ENCODE results near the gene VSIR. TPM values are rescaled to one million over a fixed set of nuclear protein-coding genes. Genes with fewer than 3 reads are reported as not detected.

Gene VSIR
- total and polyA plus RNA-seq, 9 of the 15 experiments (the other 6 are each of a cell fraction or from before 2014, with no cell fraction given): 0.14 to 20.5 (median 9.3) TPM

DNA sequence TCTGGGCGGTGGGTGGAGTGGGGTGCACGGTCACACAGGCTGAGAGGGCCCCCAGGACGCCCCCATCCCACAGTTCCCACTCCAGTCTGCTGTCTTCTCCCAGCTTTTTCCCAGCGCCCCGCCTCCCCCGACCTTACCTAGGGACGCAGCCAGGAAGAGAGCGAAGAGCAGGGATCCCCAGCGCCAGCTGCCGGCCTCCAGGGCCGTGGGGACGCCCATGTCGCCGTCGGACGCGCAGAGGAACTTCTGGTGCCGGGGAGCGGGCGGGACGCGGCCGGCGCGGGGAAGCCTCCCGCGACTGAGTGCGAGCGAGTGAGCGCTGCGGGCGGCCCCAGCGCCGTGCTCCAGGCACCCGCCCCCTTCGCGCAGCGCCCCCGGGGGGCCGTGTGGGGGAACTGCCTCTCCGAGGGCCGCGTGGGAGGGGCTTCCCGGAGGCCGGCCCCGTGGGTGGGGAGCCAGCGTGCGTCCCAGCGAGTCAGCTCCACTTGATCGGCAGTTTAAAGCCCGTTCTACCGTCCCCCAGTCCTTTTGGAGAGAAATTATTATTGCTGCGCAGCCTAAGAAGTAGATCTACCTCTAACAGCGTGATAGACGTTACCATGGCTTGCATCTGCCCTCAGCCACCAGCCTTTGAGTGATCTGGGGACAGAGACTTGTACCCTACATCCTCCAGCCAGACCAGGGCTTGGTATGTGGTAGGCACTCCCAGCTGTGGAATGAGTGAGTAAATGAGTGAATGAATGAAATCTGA lies at the start of gene VSIR (continued):
- TF ChIP-seq HMGXB4 (CRISPR knock-in tag; IDR thresholded peaks at IDR 0.05): 0 out of 2 replicates have a peak, but pooled peaks have one; percentile 83
- no peak for TF ChIP-seq ZBTB40 (IDR thresholded peaks at IDR 0.05)
- no peak for TF ChIP-seq ZBTB40 (CRISPR knock-in tag; IDR thresholded peaks at IDR 0.05)
- peak; percentile 7 for TF ChIP-seq SETDB1 (IDR thresholded peaks at IDR 0.05; ENCODE audit: low read length)
- 0 out of 2 replicates have a peak, but pooled peaks have one; percentile 61 for TF ChIP-seq GTF2F1 (IDR thresholded peaks at IDR 0.05; ENCODE audit: low read depth, low read length)
- TF ChIP-seq, protein P1, sequence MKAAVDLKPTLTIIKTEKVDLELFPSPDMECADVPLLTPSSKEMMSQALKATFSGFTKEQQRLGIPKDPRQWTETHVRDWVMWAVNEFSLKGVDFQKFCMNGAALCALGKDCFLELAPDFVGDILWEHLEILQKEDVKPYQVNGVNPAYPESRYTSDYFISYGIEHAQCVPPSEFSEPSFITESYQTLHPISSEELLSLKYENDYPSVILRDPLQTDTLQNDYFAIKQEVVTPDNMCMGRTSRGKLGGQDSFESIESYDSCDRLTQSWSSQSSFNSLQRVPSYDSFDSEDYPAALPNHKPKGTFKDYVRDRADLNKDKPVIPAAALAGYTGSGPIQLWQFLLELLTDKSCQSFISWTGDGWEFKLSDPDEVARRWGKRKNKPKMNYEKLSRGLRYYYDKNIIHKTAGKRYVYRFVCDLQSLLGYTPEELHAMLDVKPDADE (conservative IDR thresholded peaks at IDR 0.05; ENCODE audit: control insufficient read depth, low read depth, low read length): 0 out of 2 replicates have a peak, but pooled peaks have one; percentile 17
- 0 out of 2 replicates have a peak, but pooled peaks have one; percentile 34 for TF ChIP-seq DMBX1 (CRISPR knock-in tag; IDR thresholded peaks at IDR 0.05; ENCODE audit: borderline replicate concordance)
- peak; percentile 81; the same call in 1 of the 2 replicates for TF ChIP-seq ATF7 (IDR thresholded peaks at IDR 0.05)
- TF ChIP-seq FIP1L1 (IDR thresholded peaks at IDR 0.05; ENCODE audit: low read depth, low read length, poor library complexity, severe bottlenecking): peak; percentile 92
- no peak for TF ChIP-seq RFX5 (IDR thresholded peaks at IDR 0.05; ENCODE audit: low read depth, low read length)
- 0 out of 2 replicates have a peak, but pooled peaks have one; percentile 61 for TF ChIP-seq NR3C1 (CRISPR knock-in tag; IDR thresholded peaks at IDR 0.05)
- peak; percentile 10 for TF ChIP-seq MEIS2 (IDR thresholded peaks at IDR 0.05; ENCODE audit: partially characterized antibody)
- 0 out of 4 replicates have a peak, but pooled peaks of 1 of the 2 experiments have one; percentile 8 for TF ChIP-seq TRIM24 (IDR thresholded peaks at IDR 0.05)
- peak; percentile 32 for TF ChIP-seq ZFP36 (IDR thresholded peaks at IDR 0.05; ENCODE audit: low read depth, low read length, partially characterized antibody)
- TF ChIP-seq HSF4 (CRISPR knock-in tag; IDR thresholded peaks at IDR 0.05; ENCODE audit: borderline replicate concordance): no peak
- TF ChIP-seq HIVEP1 (CRISPR knock-in tag; IDR thresholded peaks at IDR 0.05): 0 out of 2 replicates have a peak, but pooled peaks have one; percentile 30
